Adrenal gland (tissue), 5 donors: Measurements from ENCODE around the gene SUN5.

Experiments
- POLR2A ChIP-seq, 2 donors: fragments of 450-650 bp; IDR thresholded peaks; one replicate each; pipeline ENCODE4 v1.6.1; 2017; ENCODE audit warnings: antibody characterized with exemption in 2 of 2, mild to moderate bottlenecking in 2 of 2, moderate library complexity in 1 of 2
- TF ChIP-seq, protein P1 (sequence below), 6 experiments: fragments of 450-650 bp in 4 of 6; fragments of 200-600 bp in 2 of 6; sonication (generic) in 1 of 6; IDR thresholded peaks; 1 replicate in 5 of 6; 2 replicates in 1 of 6; pipeline versions ENCODE4 v1.5.1 to v1.8.0; 2016 to 2021; ENCODE audit warnings: antibody characterized with exemption in 6 of 6, mild to moderate bottlenecking in 2 of 6, moderate library complexity in 1 of 6
- donor health status: DM: no; HTN: no; CAD: no.

DNA sequence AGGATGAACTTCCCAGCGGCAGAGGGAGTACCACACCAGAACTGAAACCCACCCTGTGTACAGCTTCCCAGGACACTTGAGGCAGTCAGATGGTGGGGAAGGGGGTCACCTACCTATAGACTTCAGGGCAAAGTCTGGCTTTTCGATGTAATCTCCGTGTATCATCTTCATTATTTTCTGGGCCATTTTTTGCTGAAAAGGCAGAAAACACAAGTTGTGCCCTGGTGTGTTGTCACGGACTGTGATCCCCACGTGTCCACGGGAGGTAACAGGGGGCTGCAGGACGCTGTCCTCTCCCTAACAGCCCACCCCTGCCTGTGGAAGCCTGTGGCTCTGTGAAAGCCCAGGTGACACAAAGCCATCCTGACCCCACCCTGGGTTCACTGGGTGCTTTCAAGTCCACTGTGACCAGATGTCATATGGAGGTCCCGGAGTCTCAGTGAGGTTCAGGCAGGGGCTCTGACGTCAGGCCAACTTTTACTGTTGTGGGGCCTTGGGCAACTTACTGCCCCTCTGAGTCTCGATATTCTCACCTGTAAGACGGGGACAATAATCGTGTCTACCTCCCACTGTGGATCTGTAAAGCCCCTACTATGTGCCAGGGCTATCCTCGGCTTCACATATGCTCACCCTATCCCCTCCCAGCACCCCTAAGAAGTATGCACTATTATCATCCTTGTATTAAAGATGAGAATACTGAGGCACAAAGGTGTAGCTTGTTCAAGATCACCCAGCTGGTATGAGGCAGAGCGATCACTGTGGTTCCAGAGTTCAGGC, 14.5 kb downstream of the SUN5 start:
- TF ChIP-seq, protein P1, sequence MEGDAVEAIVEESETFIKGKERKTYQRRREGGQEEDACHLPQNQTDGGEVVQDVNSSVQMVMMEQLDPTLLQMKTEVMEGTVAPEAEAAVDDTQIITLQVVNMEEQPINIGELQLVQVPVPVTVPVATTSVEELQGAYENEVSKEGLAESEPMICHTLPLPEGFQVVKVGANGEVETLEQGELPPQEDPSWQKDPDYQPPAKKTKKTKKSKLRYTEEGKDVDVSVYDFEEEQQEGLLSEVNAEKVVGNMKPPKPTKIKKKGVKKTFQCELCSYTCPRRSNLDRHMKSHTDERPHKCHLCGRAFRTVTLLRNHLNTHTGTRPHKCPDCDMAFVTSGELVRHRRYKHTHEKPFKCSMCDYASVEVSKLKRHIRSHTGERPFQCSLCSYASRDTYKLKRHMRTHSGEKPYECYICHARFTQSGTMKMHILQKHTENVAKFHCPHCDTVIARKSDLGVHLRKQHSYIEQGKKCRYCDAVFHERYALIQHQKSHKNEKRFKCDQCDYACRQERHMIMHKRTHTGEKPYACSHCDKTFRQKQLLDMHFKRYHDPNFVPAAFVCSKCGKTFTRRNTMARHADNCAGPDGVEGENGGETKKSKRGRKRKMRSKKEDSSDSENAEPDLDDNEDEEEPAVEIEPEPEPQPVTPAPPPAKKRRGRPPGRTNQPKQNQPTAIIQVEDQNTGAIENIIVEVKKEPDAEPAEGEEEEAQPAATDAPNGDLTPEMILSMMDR (IDR thresholded peaks at IDR 0.05), result no peak
- TF ChIP-seq POLR2A (IDR thresholded peaks at IDR 0.05), result no peak
